MM.1S (cell line): ENCODE measurements around the gene CREBL2.

Experiments
- DNase-seq: peaks from one replicate; pipeline ENCODE4 v3.0.0-alpha.2; 2015
- H2AFZ ChIP-seq: fragments of 300-600 bp; sonication (generic); 2 replicates; pipeline ENCODE4 v1.6.0; 2016; ENCODE audit warnings: antibody characterized with exemption, low read length
- H3F3A ChIP-seq: fragments of 300-600 bp; sonication (generic); 2 replicates; pipeline ENCODE4 v1.6.1; 2016; ENCODE audit warnings: mild to moderate bottlenecking, antibody characterized with exemption, low read length, moderate library complexity, mixed read lengths; ENCODE audit not compliant: insufficient read depth
- H3K27ac ChIP-seq: fragments of 300-600 bp; sonication (generic); 2 replicates; pipeline ENCODE4 v1.5.1; 2016; ENCODE audit warnings: mild to moderate bottlenecking, low read length
- H3K27me3 ChIP-seq: fragments of 300-600 bp; sonication (generic); replicated peaks from 2 replicates; pipeline ENCODE4 v1.6.0; 2016; ENCODE audit warnings: low read length; ENCODE audit not compliant: insufficient read depth
- H3K36me3 ChIP-seq: fragments of 300-600 bp; sonication (generic); replicated peaks from 2 replicates; pipeline ENCODE4 v1.6.1; 2016; ENCODE audit warnings: mild to moderate bottlenecking, low read length, mixed read lengths; ENCODE audit not compliant: insufficient read depth
- H3K4me1 ChIP-seq: fragments of 300-600 bp; sonication (generic); 2 replicates; pipeline ENCODE4 v1.6.1; 2016; ENCODE audit warnings: low read length, mixed read lengths
- H3K4me2 ChIP-seq: fragments of 300-600 bp; sonication (generic); 2 replicates; pipeline ENCODE4 v1.6.0; 2016; ENCODE audit warnings: low read depth, low read length
- H3K4me3 ChIP-seq: fragments of 300-600 bp; sonication (generic); 2 replicates; pipeline ENCODE4 v1.5.1; 2016; ENCODE audit warnings: low read length, mixed read lengths
- H3K79me2 ChIP-seq: fragments of 300-600 bp; sonication (generic); 2 replicates; pipeline ENCODE4 v1.6.1; 2016; ENCODE audit warnings: mixed run types, low read length, mixed read lengths
- H3K9ac ChIP-seq: fragments of 300-600 bp; sonication (generic); 2 replicates; pipeline ENCODE4 v1.6.1; 2016; ENCODE audit warnings: low read length, mixed read lengths
- H3K9me2 ChIP-seq: fragments of 300-600 bp; sonication (generic); replicated peaks from 2 replicates; pipeline ENCODE4 v1.6.1; 2016; ENCODE audit warnings: mild to moderate bottlenecking, low read length, mixed read lengths; ENCODE audit not compliant: insufficient read depth
- H3K9me3 ChIP-seq: fragments of 300-600 bp; sonication (generic); replicated peaks from 2 replicates; pipeline ENCODE4 v1.6.1; 2016; ENCODE audit warnings: mild to moderate bottlenecking, low read length, mixed read lengths; ENCODE audit not compliant: insufficient read depth
- H4K20me1 ChIP-seq: fragments of 300-600 bp; sonication (generic); 2 replicates; pipeline ENCODE4 v1.6.1; 2016; ENCODE audit warnings: mild to moderate bottlenecking, low read length, moderate library complexity, mixed read lengths; ENCODE audit not compliant: insufficient read depth
- EZH2 ChIP-seq: fragments of 300-600 bp; sonication (generic); optimal IDR thresholded peaks from 2 replicates; pipeline ENCODE3; 2017; ENCODE audit warnings: low read depth, mild to moderate bottlenecking, antibody characterized with exemption, low read length, mixed read lengths
- EZH2phosphoT487 ChIP-seq: fragments of 300-600 bp; sonication (generic); IDR thresholded peaks from 2 replicates; pipeline ENCODE4 v1.6.1; 2018; ENCODE audit warnings: antibody characterized with exemption, low read length
- TF ChIP-seq, protein P1 (sequence below): fragments of 300-600 bp; sonication (generic); IDR thresholded peaks from 2 replicates; pipeline ENCODE4 v1.5.1; 2016; ENCODE audit warnings: antibody characterized with exemption, low read length, mixed read lengths

The CREBL2 gene

DNA sequence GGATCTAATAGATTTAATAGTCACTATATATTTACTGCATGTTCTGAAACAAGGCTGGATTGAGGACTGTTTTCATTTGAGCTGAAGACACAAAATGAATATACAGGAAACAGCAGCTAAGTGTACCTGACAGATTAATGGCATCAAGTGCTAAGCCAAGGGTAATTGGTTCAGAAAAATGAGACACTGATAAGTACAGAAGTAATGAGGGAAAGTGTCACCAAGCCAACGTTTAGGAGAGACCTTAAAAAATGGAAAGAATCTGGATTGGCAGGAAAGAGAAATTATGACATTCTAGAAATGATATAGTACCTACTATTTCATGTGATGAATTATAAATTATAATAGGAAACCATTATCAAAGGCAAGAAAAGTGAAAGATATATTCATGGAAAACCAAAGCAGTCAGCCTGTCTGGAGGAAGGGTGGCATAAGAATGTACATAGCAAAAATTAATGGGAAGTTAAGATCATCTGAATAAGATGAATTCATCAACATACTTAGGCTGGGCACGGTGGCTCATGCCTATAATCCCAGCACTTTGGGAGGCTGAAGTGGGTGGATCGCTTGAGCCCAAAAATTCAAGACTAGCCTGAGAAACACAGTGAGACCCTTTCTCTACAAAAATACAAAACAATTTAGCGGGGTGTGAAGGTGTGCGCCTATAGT, 28.0 kb upstream of the CREBL2 start:
- Histone ChIP-seq H2AFZ (no peak overlapping the region), H3K4me1 (no peaks in the 10 kb centered on the region), H3K4me3 (no peak overlapping the region), H3K9me3 (no peaks in the 10 kb centered on the region), H3F3A (no peaks in the 10 kb centered on the region), H3K27me3 (no peaks in the 10 kb centered on the region), H3K4me2 (no peak overlapping the region), H3K27ac (no peak overlapping the region), H3K36me3 (no peaks in the 10 kb centered on the region), H4K20me1 (no peaks in the 10 kb centered on the region), H3K79me2 (no peaks in the 10 kb centered on the region), H3K9me2 (no peaks in the 10 kb centered on the region), H3K9ac (no peak overlapping the region)
- no peak for DNase-seq
- TF ChIP-seq EZH2phosphoT487 (no peak), EZH2 (no peak)
- TF ChIP-seq, protein P1, sequence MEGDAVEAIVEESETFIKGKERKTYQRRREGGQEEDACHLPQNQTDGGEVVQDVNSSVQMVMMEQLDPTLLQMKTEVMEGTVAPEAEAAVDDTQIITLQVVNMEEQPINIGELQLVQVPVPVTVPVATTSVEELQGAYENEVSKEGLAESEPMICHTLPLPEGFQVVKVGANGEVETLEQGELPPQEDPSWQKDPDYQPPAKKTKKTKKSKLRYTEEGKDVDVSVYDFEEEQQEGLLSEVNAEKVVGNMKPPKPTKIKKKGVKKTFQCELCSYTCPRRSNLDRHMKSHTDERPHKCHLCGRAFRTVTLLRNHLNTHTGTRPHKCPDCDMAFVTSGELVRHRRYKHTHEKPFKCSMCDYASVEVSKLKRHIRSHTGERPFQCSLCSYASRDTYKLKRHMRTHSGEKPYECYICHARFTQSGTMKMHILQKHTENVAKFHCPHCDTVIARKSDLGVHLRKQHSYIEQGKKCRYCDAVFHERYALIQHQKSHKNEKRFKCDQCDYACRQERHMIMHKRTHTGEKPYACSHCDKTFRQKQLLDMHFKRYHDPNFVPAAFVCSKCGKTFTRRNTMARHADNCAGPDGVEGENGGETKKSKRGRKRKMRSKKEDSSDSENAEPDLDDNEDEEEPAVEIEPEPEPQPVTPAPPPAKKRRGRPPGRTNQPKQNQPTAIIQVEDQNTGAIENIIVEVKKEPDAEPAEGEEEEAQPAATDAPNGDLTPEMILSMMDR, result no peak

DNA sequence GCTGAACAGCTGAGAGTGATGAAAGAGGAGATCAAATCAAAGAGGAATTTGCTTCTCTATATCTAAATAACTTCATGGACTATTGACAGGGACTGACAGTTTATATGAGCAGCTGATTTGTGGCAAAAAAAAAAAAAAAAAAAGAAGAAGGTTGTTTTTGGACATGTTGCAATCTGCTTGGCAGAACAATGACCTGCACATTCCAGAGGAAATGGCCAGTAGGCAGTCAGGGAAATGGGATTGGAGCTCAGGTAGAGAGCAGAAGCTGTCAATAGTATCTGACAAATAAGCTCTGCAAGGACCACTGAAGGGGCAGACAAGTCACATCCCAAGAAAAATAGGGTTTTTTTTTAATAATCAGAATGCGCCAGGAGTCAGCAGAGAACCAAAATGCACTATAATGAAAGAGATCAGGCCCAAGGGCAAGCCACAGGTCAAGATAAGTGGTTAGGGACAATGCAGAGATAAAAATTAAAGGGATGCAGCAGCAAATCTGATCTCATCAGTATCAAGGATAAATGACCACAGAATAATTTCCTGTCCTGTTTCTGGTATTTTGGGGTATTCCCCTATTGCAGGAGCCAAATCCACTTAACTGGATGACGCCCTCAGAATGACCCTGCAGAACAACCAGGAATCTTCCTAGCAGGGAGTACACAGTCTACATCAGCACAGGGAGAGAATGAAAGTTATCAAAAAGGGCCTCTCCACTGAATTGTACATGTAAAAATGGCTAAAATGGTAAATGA, 26.4 kb upstream of the CREBL2 start:
- Histone ChIP-seq H3K4me3 (no peak overlapping the region), H3K9ac (no peak overlapping the region), H3K27ac (no peak overlapping the region), H3K4me2 (no peak overlapping the region), H3K27me3 (no peaks in the 10 kb centered on the region), H3F3A (no peaks in the 10 kb centered on the region), H3K36me3 (no peaks in the 10 kb centered on the region), H3K4me1 (no peaks in the 10 kb centered on the region), H4K20me1 (no peaks in the 10 kb centered on the region), H2AFZ (no peak overlapping the region), H3K79me2 (no peaks in the 10 kb centered on the region), H3K9me3 (no peaks in the 10 kb centered on the region), H3K9me2 (no peaks in the 10 kb centered on the region)
- no peak for DNase-seq
- TF ChIP-seq EZH2phosphoT487 (no peak), EZH2 (no peak)
- TF ChIP-seq, protein P1, result no peak

DNA sequence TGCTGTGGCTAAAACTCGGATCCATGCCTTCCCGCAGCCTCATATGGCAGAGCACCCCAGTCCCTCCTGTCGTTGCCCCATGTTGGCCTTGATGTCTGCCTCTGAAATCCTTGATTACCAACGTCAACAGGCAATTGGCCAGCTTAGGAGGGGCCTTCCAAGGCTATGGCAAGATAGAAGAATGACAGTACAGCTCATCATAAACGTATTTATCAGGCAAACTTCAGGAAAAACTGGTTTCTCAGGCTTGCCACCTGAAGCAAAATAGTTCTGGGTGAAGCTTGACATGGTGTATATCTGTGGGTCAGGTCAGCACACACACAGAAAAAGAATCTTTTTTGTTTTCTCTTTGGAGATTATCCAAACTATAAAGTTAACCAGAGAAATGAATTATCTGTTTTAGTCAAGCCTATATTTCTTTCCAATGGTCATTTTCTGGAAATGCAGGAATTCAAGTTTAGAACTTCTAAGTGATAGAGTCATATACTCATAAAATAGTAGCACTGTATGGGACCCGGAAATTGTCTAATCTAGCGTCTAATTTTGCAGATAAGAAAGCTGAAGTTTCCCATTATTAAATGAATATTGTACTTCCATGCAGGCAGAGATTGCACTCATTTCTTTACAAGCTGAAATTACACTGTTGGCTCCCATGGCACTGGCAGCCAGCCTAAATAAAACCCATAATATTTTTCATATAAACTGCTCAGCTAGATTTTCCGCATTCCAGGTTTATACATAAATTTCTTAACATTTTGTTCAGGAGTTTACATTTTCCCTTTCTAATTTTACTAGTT, 24.6 kb upstream of the CREBL2 start:
- no peaks in the 10 kb centered on the region for H3K79me2 ChIP-seq
- no peaks in the 10 kb centered on the region for H3K4me1 ChIP-seq
- no peaks in the 10 kb centered on the region for H3K9me3 ChIP-seq
- no peak overlapping the region for H2AFZ ChIP-seq
- no peak overlapping the region for H3K9ac ChIP-seq
- H3K9me2 ChIP-seq, result no peaks in the 10 kb centered on the region
- H3F3A ChIP-seq, result no peaks in the 10 kb centered on the region
- H3K27ac ChIP-seq, result no peak overlapping the region
- no peak overlapping the region for H3K4me2 ChIP-seq
- H3K27me3 ChIP-seq, result no peaks in the 10 kb centered on the region
- TF ChIP-seq, protein P1, result no peak
- TF ChIP-seq EZH2phosphoT487, result no peak
- TF ChIP-seq EZH2, result no peak
- no peak for DNase-seq
- no peaks in the 10 kb centered on the region for H3K36me3 ChIP-seq
- no peak overlapping the region for H3K4me3 ChIP-seq
- no peaks in the 10 kb centered on the region for H4K20me1 ChIP-seq
